ENCODE results near the gene ASTN1.

ASTN1 gene

DNA sequence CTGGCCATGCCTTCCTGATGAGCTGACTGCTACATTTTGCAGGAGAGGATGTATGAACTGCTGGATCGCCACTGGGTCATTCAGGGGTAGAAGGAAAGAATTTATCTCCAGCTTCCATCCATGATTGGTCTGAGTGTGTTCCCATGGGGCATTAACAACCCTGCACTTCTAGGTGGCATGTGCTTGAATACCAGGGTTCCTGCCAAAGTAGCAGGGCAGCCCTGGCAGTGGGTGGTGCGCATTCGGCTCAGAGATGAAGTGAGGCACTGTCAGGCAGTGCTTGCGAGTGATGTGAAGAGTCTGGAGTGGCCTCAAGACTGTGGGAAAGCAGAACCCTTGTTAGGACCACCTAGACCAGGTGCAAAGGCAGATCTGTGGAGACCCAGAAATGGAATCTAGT lies 294.9 kb downstream of the ASTN1 start:
- TF ChIP-seq, protein P1, sequence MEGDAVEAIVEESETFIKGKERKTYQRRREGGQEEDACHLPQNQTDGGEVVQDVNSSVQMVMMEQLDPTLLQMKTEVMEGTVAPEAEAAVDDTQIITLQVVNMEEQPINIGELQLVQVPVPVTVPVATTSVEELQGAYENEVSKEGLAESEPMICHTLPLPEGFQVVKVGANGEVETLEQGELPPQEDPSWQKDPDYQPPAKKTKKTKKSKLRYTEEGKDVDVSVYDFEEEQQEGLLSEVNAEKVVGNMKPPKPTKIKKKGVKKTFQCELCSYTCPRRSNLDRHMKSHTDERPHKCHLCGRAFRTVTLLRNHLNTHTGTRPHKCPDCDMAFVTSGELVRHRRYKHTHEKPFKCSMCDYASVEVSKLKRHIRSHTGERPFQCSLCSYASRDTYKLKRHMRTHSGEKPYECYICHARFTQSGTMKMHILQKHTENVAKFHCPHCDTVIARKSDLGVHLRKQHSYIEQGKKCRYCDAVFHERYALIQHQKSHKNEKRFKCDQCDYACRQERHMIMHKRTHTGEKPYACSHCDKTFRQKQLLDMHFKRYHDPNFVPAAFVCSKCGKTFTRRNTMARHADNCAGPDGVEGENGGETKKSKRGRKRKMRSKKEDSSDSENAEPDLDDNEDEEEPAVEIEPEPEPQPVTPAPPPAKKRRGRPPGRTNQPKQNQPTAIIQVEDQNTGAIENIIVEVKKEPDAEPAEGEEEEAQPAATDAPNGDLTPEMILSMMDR (IDR thresholded peaks at IDR 0.05; ENCODE audit: low read depth, low read length, missing control alignments) = no peak
- in situ Hi-C loops (cut with HindIII; ENCODE audit: low sequenced_read_pairs) = no loop called here
- H3K4me3 ChIP-seq (ENCODE audit: low read depth, low read length) = no peak overlapping the region
- DNase-seq (ENCODE audit: low read depth) = no peak

DNA sequence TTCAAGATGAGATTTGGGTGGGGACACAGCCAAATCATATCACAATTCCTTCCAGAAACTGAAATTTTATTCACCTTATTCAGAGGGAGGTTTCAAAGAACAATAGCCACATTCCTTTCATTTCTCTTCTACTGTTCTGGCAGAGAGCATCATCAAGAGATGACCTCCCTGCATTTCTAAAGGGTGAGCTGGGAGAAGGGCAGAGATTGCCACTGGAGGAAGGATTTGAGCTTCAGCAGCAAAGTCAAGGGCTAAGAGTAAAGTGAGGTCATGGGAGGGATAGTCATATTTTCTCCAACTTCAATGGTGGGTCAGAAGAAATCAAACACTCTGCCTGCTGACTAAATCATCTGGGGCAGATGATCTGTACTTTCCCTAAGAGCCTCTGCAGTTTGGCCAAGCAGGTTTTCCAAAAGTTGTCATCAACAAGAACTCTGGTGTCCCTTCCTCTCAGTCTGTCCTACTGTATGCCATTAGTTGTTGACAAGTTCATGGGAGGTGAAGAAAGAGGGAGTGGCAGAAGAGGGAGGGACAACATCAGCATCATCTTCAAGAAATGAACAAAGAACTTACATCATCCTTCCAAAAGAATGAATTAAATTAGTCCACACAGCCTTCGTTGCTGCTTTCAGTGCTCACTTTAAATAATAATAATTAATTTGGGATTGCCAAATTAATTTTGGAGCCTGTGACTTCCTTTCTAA lies 298.3 kb downstream of the ASTN1 start:
- TF ChIP-seq, protein P1 (IDR thresholded peaks at IDR 0.05; ENCODE audit: low read depth, low read length, missing control alignments) = no peak
- H3K4me3 ChIP-seq (ENCODE audit: low read depth, low read length) = no peak overlapping the region
- no peak for DNase-seq (ENCODE audit: low read depth)
- in situ Hi-C loops (cut with HindIII; ENCODE audit: low sequenced_read_pairs) = no loop called here

GRCh38 chr1:176864211-176864610 lies 300.3 kb downstream of the ASTN1 start:
- TF ChIP-seq, protein P1 (IDR thresholded peaks at IDR 0.05; ENCODE audit: low read depth, low read length, missing control alignments) = no peak
- in situ Hi-C loops (cut with HindIII; ENCODE audit: low sequenced_read_pairs) = no loop called here

DNA sequence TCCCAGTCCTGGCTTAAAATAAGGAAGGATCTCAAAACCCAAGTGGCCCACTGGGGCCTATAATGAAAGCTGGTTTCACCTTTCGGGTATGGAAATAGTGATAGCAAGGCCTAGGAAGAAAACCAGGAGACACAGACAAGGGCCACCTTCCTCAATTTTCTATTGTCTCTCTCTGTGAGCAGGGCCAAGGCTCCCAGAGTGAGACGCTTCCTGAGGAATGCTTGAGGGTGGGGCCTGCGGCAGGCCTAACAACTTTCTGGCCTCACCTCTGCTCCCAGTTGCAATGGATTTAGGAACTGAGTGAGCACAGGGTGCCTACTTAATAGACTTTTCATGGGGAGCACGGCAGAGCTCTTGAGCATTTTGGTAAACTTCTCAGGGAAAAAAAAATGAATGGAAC lies 300.9 kb downstream of the ASTN1 start:
- TF ChIP-seq, protein P1 (IDR thresholded peaks at IDR 0.05; ENCODE audit: low read depth, low read length, missing control alignments) = no peak
- DNase-seq (ENCODE audit: low read depth) = no peak
- in situ Hi-C loops (cut with HindIII; ENCODE audit: low sequenced_read_pairs) = no loop called here
- no peak overlapping the region for H3K4me3 ChIP-seq (ENCODE audit: low read depth, low read length)

More at GRCh38 chr1:176864211-176864610, 300.3 kb downstream of the ASTN1 start:
- DNase-seq (ENCODE audit: low read depth) = no peak
- no peak overlapping the region for H3K4me3 ChIP-seq (ENCODE audit: low read depth, low read length)

GRCh38 chr1:176858433-176858916 lies 306.0 kb downstream of the ASTN1 start:
- H3K4me3 ChIP-seq (ENCODE audit: low read depth, low read length) = no peak overlapping the region
- TF ChIP-seq, protein P1 (IDR thresholded peaks at IDR 0.05; ENCODE audit: low read depth, low read length, missing control alignments) = no peak
- in situ Hi-C loops (cut with HindIII; ENCODE audit: low sequenced_read_pairs) = no loop called here
- no peak for DNase-seq (ENCODE audit: low read depth)

- DNase-seq (ENCODE audit: low read depth) = no peak
- no peak overlapping the region for H3K4me3 ChIP-seq (ENCODE audit: low read depth, low read length)
- in situ Hi-C loops (cut with HindIII; ENCODE audit: low sequenced_read_pairs) = no loop called here
- TF ChIP-seq, protein P1 (IDR thresholded peaks at IDR 0.05; ENCODE audit: low read depth, low read length, missing control alignments) = no peak
These were observed 306.9 kb downstream of the ASTN1 start for GRCh38 chr1:176857632-176858031.

Measured in astrocyte of the cerebellum (primary cell).